ENCODE data around the gene TPM1.

GRCh38 chr15:63085289-63085688 is 42.7 kb downstream of the TPM1 start:
- TF ChIP-seq, protein P1, sequence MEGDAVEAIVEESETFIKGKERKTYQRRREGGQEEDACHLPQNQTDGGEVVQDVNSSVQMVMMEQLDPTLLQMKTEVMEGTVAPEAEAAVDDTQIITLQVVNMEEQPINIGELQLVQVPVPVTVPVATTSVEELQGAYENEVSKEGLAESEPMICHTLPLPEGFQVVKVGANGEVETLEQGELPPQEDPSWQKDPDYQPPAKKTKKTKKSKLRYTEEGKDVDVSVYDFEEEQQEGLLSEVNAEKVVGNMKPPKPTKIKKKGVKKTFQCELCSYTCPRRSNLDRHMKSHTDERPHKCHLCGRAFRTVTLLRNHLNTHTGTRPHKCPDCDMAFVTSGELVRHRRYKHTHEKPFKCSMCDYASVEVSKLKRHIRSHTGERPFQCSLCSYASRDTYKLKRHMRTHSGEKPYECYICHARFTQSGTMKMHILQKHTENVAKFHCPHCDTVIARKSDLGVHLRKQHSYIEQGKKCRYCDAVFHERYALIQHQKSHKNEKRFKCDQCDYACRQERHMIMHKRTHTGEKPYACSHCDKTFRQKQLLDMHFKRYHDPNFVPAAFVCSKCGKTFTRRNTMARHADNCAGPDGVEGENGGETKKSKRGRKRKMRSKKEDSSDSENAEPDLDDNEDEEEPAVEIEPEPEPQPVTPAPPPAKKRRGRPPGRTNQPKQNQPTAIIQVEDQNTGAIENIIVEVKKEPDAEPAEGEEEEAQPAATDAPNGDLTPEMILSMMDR (IDR thresholded peaks at IDR 0.05), result no peak
- no peak for TF ChIP-seq REST (IDR thresholded peaks at IDR 0.05; ENCODE audit: insufficient read depth in 1 of 2, low read depth in 2 of 2, low read length in 1 of 2)

All from Panc1 (cell line).